GM19023 (cell line): ENCODE data around the gene OR8G5.

Experiments
- ATAC-seq: cut with Tn5 transposase; IDR thresholded peaks from one replicate; pipeline ENCODE4 v1.9.1; 2021; ENCODE audit warnings: mild to moderate bottlenecking, moderate library complexity; ENCODE audit not compliant: unreplicated experiment

The OR8G5 gene

GRCh38 chr11:124278261-124278660 is 22.1 kb downstream of the OR8G5 start:
- ATAC-seq = no peak

DNA sequence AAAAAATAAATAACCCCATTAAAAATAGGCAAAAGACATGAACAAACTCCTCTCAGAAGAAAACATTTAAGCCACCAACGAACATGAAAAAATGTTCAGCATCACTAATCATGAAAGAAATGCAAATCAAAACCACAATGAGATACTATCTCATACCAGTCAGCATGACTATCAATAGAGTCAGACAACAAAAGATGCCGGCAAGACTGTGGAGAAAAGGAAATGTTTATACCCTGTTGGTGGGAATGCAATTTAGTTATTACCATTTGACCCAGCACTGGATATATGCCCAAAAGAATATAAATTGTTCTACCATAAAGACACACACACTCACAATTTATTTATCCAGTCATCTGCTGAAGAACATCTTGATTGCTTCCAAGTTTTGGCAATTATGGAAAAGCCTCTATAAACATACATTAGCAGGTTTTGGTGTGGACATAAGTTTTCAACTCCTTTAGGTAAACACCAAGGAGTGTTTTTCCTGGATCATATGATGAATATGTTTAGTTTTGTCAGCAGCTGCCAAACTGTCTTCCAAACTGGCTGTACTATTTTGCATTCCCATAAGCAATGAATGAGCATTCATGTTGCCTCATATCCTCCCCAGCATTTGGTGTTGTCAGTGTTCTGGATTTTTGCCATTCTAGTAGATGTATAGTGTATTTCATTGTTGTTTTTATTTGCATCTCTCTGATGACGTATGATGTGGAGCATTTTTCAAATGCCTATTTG is 29.6 kb downstream of the OR8G5 start:
- ATAC-seq = no peak

GRCh38 chr11:124294687-124295086 is 38.5 kb downstream of the OR8G5 start:
- no peak for ATAC-seq

DNA sequence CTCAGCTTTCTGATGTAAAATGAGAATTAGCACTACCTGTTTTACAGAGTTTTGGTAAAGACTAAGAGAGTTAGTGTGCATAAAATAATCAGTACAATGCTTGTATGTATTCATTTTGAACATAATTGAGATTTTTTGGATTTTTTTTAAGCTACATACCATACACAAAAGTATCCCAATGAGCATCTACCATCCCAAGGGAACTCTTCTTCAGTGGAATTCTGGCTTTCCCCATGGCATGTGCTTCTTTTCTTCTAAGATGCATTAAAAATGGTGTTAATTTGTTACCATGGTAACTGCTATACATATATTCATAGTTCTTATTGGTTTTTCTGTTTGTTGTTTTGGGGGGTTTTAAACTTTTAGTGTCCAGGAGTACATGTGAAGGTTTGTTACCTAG is 39.8 kb downstream of the OR8G5 start:
- no peak for ATAC-seq

- no peak for ATAC-seq
These were observed 41.7 kb downstream of the OR8G5 start for GRCh38 chr11:124297921-124298320.

DNA sequence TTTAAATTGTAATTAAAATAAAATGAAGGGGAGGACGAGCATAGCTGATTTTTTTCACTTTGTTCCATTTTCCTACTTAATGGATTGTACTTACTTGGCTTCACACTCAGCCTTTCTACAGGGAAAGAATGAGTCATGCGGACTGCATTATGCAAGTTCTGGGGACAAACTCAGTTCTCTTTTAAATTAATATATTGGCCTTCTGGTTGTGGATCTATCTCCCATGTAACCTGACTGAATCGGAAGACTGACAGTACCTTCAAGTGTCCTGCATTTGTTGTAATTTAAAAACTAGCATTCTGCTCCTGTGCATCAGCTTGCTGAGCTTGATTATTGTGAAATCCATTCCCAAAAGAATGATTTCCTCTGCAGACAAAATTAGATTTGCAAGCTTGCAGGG is 45.4 kb downstream of the OR8G5 start:
- no peak for ATAC-seq

DNA sequence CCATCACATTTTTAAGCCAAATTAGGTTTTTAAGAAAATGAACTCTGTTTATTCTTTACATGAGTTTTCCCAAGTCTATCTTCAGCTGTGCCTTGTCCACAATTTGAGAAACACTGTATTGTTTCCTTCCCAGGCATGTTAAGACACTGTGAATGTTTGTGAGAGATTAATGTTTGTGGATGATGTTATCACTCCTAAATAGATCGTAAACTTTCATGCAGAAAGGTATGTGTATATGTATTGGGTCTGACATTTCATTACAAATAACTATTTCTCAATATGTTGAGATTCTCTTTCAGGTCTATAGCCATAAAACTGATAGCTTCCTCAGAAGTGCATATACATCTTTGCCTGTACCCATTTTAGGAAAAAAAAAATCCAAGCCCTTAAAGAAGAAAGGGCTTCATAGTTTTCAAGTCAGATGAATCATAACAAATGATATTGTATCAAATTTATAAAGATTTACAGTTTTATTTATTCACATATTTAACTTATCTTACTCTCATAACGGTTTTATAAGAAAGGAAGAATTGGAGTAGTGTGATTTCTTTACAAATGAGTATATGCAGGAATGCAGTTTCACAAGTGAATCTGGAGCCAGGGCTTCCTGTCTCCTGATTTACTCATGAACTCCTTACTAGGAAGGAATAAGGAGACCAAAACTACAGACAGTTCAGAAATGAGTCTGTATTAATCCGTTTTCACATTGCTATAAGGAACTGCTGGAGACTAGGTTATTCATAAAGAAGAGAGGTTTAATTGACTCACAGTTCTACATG is 46.4 kb downstream of the OR8G5 start:
- no peak for ATAC-seq

DNA sequence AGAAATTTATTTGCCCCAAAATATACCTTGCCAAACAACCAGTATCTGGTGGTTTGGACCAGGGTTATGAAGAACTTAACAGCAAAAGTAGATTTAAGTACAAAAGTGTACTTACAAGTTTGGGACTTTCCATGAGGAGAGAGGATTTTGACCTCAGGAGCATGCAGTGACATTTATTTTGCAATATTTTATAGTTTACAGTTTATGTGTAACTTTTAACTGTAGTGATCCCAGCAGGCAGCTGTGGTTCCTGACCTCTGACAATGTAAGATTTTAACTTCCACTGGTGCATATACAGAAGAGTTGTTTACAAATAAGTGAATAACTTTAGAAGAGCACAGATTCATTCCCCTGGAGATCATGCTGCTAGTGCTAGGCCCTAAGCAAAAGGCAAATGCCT is 50.9 kb downstream of the OR8G5 start:
- ATAC-seq = no peak

DNA sequence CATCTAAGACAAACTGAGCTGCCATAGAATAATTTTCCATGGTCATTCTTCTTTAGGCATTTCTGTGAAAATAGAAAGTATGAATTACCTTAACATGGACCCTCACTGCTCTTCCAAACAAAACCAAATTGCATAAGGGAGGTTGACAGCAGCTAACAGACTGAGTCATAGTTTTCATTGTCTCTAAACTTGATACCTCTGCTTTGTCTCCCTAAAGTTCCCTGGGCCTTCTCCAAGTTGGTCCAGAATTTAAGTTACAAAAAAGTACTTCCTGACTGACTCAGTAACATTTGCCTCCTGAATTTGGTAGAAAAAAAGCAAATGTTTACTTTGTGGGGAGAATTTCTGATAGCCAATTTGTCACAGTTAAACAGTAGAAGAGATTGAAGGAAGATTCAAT is 54.5 kb downstream of the OR8G5 start:
- ATAC-seq = no peak

- ATAC-seq = no peak
These were observed 55.1 kb downstream of the OR8G5 start for GRCh38 chr11:124311269-124311668.

GRCh38 chr11:124311670-124312069 is 55.5 kb downstream of the OR8G5 start:
- ATAC-seq = no peak

GRCh38 chr11:124313131-124313530 is 57.0 kb downstream of the OR8G5 start:
- no peak for ATAC-seq

GRCh38 chr11:124313849-124314248 is 57.7 kb downstream of the OR8G5 start, which contains the start of gene OR8D1:
OR8D1 (minus strand) TSS chr11:124313949; CDS start chr11:124310766, 3,183 bp downstream.
- no peak for ATAC-seq

- no peak for ATAC-seq
These were observed 58.9 kb downstream of the OR8G5 start for GRCh38 chr11:124315052-124315451.
